ENCODE measurements around the gene YWHAG. TPM values are rescaled to one million over a fixed set of nuclear protein-coding genes. Genes with fewer than 3 reads are reported as not detected.

YWHAG gene
- polyA plus RNA-seq, 1 of the 3 experiments (the other 2 are of a cell fraction), result 60.4 TPM

- TF ChIP-seq SIN3A (IDR thresholded peaks at IDR 0.05; ENCODE audit: borderline replicate concordance, low read depth, low read length) (no peak), YY1 (IDR thresholded peaks at IDR 0.05; ENCODE audit: low read depth) (no peak), IRF3 (IDR thresholded peaks at IDR 0.05; ENCODE audit: low read depth, low read length) (no peak), GABPA (IDR thresholded peaks at IDR 0.05; ENCODE audit: low read depth) (no peak), MEF2A (IDR thresholded peaks at IDR 0.05; ENCODE audit: borderline replicate concordance, low read depth) (no peak), FOXJ3 (CRISPR knock-in tag; IDR thresholded peaks at IDR 0.05) (no peak), SMC3 (IDR thresholded peaks at IDR 0.05; ENCODE audit: low read depth, low read length) (no peak), EP300 (IDR thresholded peaks at IDR 0.05; ENCODE audit: borderline replicate concordance in 1 of 2, low read depth in 1 of 2, low read length in 1 of 2) (no peak), RFX5 (IDR thresholded peaks at IDR 0.05; ENCODE audit: low read length) (no peak), RXRA (IDR thresholded peaks at IDR 0.05; ENCODE audit: borderline replicate concordance, low read depth) (no peak), PBX3 (IDR thresholded peaks at IDR 0.05) (no peak)
- Histone ChIP-seq H2AFZ (ENCODE audit: low read depth) (no peak overlapping the region), H3K4me1 (ENCODE audit: control insufficient read depth in 1 of 2, insufficient read depth in 2 of 2, low read depth in 1 of 2, low read length in 1 of 2) (peaks cover 0 to 11% of the 10 kb centered on the region in 2 experiments; a peak in 1 of 4 replicates), H3K27ac (ENCODE audit: low read depth in 2 of 2, low read length in 1 of 2) (no peak overlapping the region), H3K4me2 (no peak overlapping the region), H3K9ac (no peak overlapping the region), H3F3A (replicated peaks; ENCODE audit: insufficient read depth) (peaks cover 28% of the 10 kb centered on the region), H3K79me2 (ENCODE audit: insufficient read depth) (peaks cover 100% of the 10 kb centered on the region), H3K27me3 (ENCODE audit: insufficient read depth) (no peaks in the 10 kb centered on the region), H3K9me2 (no peaks in the 10 kb centered on the region), H4K20me1 (ENCODE audit: insufficient read depth) (peaks cover 99% of the 10 kb centered on the region), H3K4me3 (ENCODE audit: low read depth in 2 of 2, low read length in 1 of 2) (no peak overlapping the region), H3K36me3 (replicated peaks in 1 of 2; ENCODE audit: control insufficient read depth in 1 of 2, insufficient read depth in 2 of 2, low read length in 1 of 2) (peaks cover 54 to 91% of the 10 kb centered on the region in 2 experiments), H3K9me3 (no peaks in the 10 kb centered on the region)
- DNase-seq, result no peak
- WGBS (ENCODE audit: low lambda C conversion rate), result 86% methylated on average over 5 of the region's 5 CpGs
- POLR2A ChIA-PET, result interaction anchor here (1.6 kb wide), 1 partner anchor 11 kb away, joined by 5 read pairs; the partner anchor contains the start of gene YWHAG
- CTCF ChIA-PET, result interaction anchor here (1.2 kb wide), 1 partner anchor 22 kb away, joined by 3 read pairs; no protein-coding TSS in a partner anchor
Observed at GRCh38 chr7:76347710-76348109, 11.1 kb downstream of the YWHAG start.

GRCh38 chr7:76346778-76347177, 12.0 kb downstream of the YWHAG start:
- H3K4me2 ChIP-seq, result no peak overlapping the region

More at GRCh38 chr7:76346778-76347177, 12.0 kb downstream of the YWHAG start:
- H3K36me3 ChIP-seq (replicated peaks in 1 of 2; ENCODE audit: control insufficient read depth in 1 of 2, insufficient read depth in 2 of 2, low read length in 1 of 2), result peaks cover 63 to 91% of the 10 kb centered on the region in 2 experiments
- peaks cover 99% of the 10 kb centered on the region for H4K20me1 ChIP-seq (ENCODE audit: insufficient read depth)
- H2AFZ ChIP-seq (ENCODE audit: low read depth), result no peak overlapping the region
- H3K9me2 ChIP-seq, result no peaks in the 10 kb centered on the region
- H3K27me3 ChIP-seq (ENCODE audit: insufficient read depth), result no peaks in the 10 kb centered on the region
- H3K4me3 ChIP-seq (ENCODE audit: low read depth in 2 of 2, low read length in 1 of 2), result no peak overlapping the region
- no peaks in the 10 kb centered on the region for H3K9me3 ChIP-seq
- no peak for TF ChIP-seq YY1 (IDR thresholded peaks at IDR 0.05; ENCODE audit: low read depth)
- TF ChIP-seq SIN3A (IDR thresholded peaks at IDR 0.05; ENCODE audit: borderline replicate concordance, low read depth, low read length), result no peak
- no peak for TF ChIP-seq CHD2 (IDR thresholded peaks at IDR 0.05; ENCODE audit: low read length, partially characterized antibody)
- no peak for TF ChIP-seq FOSL2 (IDR thresholded peaks at IDR 0.05; ENCODE audit: borderline replicate concordance, low read depth)
- no peak for TF ChIP-seq USF2 (IDR thresholded peaks at IDR 0.05; ENCODE audit: borderline replicate concordance, low read depth, low read length)
- TF ChIP-seq MAX (IDR thresholded peaks at IDR 0.05; ENCODE audit: low read depth), result no peak
- TF ChIP-seq NFIC (IDR thresholded peaks at IDR 0.05; ENCODE audit: borderline replicate concordance), result no peak
- no peak for TF ChIP-seq RCOR1 (IDR thresholded peaks at IDR 0.05; ENCODE audit: low read length)
- no peak for TF ChIP-seq TAF1 (IDR thresholded peaks at IDR 0.05; ENCODE audit: borderline replicate concordance, low read depth, low read length)
- no peak for TF ChIP-seq RFX5 (IDR thresholded peaks at IDR 0.05; ENCODE audit: low read length)
- TF ChIP-seq TEAD4 (IDR thresholded peaks at IDR 0.05; ENCODE audit: borderline replicate concordance, insufficient read depth), result no peak
- no peak for TF ChIP-seq ZBTB33 (IDR thresholded peaks at IDR 0.05; ENCODE audit: borderline replicate concordance, low read depth)
- POLR2A ChIA-PET, result interaction anchor here (1.6 kb wide), 1 partner anchor 12 kb away, joined by 5 read pairs; the partner anchor contains the start of gene YWHAG
- DNase-seq, result no peak
- peaks cover 37% of the 10 kb centered on the region for H3F3A ChIP-seq (replicated peaks; ENCODE audit: insufficient read depth)
- H3K4me1 ChIP-seq (ENCODE audit: control insufficient read depth in 1 of 2, insufficient read depth in 2 of 2, low read depth in 1 of 2, low read length in 1 of 2), result 0 out of 4 replicates have a peak, but pooled peaks cover 0 to 10% of the 10 kb centered on the region in 2 experiments
- CTCF ChIA-PET, result no interaction called here
- H3K9ac ChIP-seq, result no peak overlapping the region
- peaks cover 100% of the 10 kb centered on the region for H3K79me2 ChIP-seq (ENCODE audit: insufficient read depth)
- no peak overlapping the region for H3K27ac ChIP-seq (ENCODE audit: low read depth in 2 of 2, low read length in 1 of 2)
- 95% methylated on average over 8 of the region's 8 CpGs for WGBS (ENCODE audit: low lambda C conversion rate)

All from SK-N-SH (cell line).